SKM-1 (cell line): ENCODE data around the gene PTPRCAP.
"Not testable (repeated sequence)": the region's sequence is repeated elsewhere in the genome, so short reads cannot be mapped to it uniquely, and the experiment has no call there.

ENCODE experiments used
- DNase-seq: peaks from one replicate; lab custom pipeline; 2025; ENCODE audit not compliant: unreplicated experiment; lab: John Stamatoyannopoulos, UW

PTPRCAP gene

DNA sequence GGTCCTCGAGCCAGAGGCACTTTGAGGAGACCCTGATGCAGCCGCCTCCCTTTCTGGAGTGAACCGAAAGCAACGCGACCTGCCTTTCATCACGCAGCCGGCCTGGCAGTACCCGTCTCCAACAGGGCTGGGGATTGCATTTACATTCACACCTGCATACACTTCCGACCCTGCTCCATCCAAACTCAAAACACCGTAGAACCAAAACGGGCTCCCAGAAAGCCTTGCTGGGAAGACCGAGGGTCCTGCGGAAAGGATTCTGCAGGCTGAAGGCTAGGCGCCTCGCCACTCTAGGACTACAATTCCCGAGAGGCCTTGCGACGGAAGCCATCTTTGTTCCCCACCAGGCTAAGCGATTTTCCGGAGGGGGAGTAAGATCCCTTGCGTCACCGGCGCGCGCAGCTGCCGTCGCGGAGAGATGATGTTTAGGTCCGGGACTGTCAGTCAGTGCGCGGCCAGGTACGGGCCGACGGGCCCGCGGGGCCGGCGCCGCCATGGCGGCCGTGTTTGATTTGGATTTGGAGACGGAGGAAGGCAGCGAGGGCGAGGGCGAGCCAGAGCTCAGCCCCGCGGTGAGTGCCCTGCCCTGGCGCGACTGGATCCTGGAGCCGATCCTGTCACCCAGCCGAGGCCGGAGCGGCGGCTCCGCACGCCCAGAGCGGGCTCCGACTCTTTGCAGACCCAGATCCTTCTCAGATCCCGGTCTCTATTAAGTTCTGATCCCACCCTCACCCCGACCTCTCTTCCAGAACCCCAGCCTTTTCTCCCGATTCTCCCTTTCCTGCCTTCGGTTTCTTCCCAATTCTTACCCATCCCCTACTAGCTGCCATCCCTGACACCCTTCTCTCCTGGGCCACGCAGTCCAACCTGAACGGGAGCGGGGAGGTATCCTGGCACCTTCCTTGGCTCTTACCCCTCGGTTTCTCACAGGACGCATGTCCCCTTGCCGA lies 9.2 kb downstream of the PTPRCAP start, which contains the start of gene RPS6KB2:
RPS6KB2 (plus strand) TSS at position 443 of the 950 bp plus-strand sequence; CDS start at position 495, 52 bp downstream.
- DNase-seq: peak; percentile 94

DNA sequence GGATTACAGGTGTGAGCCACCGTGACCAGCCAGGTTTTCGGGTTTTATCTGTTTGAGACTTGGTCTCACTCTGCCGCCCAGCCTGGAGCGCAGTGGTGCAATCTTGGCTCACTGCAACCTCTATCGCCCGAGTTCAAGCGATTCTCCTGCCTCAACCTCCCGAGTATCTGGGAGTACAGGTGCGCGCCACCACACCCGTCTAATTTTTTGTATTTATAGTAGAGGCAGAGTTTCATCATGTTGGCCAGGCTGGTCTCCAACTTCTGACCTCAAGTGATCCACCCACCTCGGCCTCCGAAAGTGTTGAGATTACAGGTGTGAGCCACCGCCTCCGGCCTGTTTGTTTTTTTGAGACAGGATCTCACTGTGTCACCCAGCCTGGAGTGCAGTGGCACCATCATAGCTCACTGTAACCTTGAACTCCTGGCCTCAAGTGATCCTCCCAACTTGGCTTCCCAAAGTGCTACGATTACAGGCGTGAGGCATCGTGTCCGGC lies 10.1 kb downstream of the PTPRCAP start:
- DNase-seq: not testable (repeated sequence)

DNA sequence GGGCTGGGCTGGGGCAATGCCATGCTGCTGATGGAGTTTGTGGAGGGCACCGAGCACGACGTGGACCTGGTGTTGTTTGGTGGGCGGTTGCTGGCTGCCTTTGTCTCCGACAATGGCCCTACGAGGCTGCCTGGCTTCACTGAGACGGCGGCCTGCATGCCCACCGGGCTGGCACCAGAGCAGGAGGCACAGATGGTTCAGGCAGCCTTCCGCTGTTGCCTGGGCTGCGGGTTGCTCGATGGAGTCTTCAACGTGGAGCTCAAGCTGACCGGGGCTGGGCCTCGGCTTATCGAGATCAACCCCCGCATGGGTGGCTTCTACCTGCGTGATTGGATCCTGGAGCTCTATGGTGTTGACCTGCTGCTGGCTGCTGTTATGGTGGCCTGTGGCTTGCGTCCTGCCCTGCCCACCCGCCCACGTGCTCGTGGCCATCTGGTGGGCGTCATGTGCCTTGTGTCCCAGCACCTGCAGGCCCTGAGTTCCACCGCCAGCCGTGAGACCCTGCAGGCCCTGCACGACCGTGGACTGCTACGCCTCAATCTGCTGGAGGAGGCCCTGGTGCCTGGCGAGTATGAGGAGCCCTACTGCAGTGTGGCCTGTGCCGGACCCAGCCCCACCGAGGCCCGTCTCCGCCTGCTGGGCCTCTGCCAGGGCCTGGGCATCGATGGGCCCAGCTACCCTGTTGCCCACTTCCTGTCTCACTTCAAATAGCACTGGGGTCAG lies 13.4 kb downstream of the PTPRCAP start:
- no peak for DNase-seq

DNA sequence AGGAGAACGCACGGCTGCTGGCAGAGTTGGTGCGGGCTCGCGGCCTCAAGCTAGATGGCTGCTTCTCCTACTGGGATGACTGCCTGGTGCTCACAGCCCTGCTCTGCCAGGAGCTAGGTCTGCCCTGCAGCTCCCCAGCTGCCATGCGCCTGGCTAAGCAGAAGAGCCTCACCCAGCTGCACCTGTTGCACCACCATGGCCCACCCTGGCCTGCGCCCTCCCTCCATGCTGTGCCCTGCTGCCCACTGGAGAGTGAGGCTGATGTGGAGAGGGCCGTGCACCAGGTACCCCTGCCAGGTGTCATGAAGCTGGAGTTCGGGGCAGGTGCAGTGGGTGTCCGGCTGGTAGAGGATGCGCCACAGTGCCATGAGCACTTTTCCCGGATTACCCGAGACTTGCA lies 14.0 kb downstream of the PTPRCAP start:
- DNase-seq: no peak

DNA sequence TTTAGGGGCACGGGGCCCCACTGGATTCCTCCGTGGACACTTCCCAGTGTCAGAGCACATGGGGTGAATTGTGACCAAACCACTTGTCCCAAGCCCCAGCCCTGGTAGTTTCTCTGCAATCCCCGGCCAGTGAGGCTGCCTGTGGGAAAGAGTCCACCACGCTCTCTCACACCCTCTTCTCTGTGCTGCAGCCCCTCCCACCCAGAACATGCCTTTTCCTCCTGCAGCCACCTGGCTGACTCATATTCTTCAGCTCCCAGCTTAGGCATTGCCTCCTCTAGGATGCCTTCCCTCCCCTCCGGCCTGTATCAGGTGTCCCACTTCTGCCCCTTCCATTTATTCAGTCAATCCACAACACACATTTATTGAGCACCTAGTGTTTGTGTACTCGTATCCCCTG lies 14.6 kb downstream of the PTPRCAP start:
- DNase-seq: no peak

DNA sequence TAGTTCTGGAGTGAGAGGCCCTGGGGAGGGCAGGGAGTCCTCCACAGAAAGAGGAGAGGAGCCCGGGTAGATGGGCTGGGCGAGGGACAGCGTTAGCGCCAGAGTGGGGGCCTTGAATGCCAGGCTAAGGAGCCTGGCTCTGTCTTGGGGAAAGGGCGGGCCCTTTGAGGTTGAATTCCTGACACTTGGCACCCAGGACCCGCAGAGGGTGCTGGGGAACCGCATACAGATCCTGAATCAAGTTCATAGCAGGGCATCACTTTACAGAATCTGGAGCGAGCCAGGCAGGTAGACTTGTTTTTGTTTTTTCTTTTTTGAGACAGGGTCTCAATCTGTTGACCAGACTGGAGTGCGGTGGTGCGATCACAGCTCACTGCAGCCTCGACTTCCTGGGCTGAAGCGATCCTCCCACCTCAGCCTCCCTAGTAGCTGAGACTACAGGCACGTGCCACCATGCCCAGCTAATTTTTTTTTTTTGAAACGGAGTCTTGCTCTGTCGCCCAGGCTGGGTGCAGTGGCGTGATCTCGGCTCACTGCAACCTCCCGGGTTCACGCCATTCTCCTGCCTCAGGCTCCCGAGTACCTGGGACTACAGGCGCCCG lies 16.0 kb downstream of the PTPRCAP start:
- no peak for DNase-seq

DNA sequence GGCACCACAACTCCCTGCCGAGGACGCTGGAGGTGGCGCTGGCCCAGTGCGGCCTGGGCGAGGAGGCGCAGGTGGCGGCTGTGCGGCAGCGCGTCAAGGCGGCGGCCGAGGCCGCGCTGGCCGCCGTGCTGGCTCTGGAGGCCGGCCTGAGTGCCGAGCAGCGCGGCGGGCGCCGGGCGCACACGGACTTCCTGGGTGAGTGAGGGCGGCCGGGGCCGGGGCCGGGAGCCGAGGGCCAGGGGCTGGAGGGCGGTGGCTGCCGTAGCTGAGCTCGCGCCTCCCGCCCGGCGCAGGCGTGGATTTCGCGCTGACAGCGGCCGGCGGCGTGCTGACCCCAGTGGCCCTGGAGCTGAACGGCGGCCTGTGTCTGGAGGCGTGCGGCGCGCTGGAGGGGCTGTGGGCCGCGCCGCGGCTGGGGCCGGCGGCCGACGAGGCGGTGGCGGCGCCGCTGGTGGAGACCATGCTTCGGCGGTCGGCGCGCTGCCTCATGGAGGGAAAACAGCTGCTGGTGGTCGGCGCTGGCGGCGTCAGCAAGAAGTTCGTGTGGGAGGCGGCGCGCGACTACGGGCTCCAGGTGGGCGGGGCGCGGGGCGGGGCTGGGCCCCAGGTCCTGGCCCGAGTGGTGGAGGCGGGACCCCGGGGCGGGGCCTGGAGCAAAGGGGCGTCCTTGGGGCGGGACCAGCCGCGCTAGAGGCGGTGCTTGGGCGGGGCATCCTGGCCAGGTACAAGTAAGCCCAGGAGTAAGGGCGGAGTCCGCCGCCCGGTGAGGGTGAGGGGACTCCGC lies 16.6 kb downstream of the PTPRCAP start:
- peak; percentile 85 for DNase-seq

DNA sequence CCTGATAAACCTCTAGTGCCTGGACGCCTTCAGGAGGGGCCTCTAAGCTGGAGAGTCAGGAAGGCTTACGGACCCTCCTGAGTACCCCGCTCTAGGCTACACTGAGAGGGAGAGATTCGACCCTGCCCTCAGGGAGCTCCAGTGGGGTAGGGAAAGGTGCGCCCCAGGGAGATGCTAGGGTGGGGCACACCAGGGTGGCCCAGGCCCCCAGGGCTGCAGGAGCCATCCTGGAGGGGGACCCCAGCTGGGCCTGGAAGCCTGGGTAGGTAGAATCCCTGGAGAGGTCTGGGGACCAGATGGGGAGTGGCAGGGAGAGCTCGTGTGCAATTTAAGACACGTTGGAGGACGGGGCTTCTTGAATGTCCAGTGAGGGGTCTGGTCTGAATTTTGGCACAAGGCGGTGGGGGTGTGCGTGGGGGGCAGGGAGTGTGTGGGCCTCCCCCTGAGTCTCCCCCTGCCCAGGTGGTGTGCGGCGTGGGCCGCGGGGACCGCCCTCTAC lies 17.3 kb downstream of the PTPRCAP start:
- no peak for DNase-seq

DNA sequence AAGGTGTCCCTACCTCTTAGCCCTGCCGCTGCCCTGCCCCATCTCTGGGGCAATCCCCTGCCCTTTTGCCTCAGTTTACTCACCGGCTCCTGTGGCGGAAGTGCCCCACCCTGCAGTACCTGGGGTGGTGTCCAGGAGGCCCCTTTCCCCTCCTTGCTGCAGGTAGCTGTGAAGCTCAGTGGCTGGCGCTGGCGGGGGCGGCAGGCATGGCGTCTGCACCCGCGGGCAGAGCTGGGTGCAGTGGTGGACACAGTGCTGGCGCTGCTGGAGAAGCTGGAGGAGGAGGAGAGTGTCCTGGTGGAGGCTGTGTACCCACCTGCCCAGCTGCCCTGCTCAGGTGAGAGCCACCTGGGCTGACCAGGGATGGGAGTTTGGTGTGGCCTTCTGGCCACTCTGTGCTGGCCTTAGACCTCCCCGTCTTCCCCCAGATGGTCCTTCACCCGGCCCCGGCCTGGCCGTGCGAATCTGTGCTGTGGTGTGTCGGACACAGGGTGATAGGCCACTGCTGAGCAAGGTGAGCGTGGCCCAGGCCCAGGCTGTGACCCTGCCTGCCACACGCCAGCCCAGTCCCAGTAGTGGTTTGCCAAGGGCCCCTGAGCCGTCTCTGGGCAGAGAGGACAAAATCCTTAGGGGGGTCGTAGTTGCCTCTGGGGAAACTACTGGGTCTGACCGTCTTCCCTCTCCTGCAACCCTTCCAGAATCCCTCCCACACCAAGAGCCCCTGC lies 18.0 kb downstream of the PTPRCAP start:
- no peak for DNase-seq

DNA sequence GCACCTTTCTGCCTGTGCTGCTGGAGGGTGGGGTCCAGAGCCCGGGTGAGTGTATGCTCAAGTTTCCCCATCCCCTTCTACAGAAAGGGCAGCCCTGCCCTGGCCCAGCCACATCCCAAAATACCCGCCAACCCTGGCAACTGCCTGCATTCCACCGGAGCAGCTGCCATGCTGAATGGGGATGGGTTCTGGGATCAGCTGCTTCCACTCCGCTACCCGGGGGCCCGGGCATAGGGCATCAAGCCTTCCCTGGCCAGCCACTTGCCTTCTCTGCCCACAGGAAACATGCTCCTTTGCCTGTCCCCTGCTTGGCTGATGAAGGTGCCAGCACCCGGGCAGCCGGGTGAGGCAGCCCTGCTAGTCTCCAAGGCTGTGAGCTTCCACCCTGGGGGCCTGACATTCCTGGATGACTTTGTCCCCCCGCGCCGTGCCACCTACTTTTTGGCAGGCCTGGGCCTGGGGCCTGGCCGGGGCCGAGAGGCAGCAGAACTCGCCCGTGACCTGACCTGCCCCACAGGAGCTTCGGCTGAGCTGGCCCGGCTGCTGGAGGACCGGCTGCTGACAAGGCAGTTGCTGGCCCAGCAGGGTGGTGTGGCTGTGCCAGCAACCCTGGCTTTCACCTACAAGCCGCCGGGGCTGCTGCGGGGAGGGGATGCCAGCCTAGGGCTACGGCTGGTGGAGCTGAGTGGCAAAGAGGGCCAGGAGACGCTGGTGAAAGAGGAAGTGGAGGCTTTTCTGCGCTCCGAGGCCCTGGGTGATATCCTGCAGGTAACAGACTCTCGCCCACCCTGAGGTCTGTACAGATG lies 18.8 kb downstream of the PTPRCAP start:
- no peak for DNase-seq

DNA sequence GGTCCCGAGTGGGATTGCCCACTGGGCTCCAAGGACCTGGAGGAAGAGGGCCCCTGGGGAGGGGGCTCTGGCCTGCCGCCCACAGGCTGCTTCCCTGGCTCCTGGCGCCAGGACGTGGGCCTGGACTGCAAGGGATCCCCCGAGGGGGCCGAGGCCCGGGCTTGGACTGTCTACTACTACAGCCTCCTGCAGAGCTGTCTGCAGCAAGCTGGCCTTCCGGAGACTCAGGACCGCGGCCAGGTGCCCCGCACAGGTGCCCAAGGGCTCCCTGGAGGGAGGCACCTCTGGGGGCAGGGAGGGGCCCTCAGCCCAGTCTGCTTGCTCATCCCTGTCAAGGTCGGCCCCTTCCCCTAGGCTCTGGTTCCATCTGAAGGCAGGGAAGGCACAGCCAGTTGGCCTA lies 20.1 kb downstream of the PTPRCAP start:
- DNase-seq: no peak

DNA sequence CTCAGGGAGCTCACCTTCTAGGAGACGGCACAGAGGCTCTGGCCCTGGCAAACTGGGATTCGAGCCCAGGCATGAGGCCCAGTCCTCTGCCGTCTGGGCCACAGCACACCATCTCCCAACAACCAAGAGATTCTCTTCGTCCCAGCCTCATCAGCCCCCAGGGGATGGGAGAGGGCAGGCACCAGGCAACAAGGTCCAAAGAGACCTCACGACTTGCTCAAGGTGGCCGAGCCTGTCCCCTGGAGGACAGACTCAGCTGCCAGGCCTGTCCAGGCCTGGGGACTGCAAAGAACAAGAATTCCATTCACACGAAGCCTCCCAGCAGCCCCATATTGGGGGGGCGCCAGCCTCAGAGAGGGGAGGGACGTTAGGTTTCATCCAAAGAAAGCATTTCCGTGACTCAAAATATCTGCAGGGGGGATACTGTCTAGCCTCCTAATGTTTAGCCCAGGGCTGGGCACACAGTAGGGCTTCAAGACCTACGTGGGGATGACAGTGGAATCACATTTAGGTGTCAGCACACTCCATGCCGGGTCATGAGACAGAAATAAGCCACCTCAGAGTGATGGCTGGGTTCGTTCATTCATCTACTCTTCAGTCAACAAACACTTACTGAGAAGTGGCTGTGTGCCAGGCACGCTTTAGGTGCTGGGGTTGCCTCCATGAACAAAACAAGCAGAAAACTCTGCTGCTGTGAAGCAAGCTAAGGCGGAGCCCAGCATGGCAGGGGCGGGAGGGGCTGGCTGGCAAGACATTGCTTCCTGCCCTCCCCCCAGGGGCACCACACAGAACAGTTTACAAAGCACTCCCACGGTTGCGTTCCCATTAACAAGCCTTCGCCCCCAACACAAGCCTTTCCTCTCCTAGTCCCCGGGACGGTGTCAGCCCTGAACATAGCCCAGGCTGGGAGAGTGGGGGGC lies 20.8 kb downstream of the PTPRCAP start:
- DNase-seq: no peak

DNA sequence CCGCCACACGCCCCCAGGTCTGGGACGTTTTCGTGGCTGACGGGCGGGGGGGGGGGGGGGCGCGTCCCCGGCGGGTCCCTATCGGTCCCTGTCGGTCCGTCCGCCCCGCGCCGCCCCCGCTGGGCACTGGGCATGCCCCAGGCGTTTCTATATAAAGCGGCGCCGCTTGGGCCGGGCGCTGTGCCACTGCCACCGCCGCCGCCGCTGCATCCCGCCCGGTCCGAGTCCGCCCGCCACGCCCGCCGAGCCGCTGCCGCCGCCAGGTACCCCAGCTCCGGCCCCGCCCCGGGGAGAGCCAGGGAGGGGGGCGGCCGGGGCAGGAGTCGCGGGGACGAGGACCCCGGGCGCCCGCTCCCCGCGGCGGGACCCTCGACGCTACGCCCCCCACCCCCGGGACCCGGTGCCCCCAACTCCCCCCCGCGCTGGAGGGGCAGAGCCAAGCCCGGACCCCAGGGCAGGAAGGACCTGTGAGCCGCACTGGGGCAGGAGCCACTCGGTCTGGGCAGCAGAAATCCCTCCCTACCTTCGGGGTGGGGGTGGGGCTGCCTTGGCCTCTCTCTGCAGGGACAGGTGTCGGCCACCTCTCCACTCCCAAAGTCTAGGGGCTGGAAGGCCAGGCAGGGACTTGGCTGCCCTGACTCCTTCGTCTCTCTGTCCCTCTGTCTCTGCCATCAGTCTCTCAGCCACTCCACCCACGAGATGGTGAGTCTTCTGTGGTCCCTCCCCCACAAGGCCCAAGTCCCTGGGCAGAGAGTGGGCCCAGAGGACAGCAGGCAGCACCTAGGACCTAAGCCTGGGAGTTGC lies 21.8 kb downstream of the PTPRCAP start, which contains the start of gene CARNS1:
CARNS1 (plus strand) TSS at position 178 of the 804 bp plus-strand sequence; CDS start at position 700, 522 bp downstream.
- no peak for DNase-seq

DNA sequence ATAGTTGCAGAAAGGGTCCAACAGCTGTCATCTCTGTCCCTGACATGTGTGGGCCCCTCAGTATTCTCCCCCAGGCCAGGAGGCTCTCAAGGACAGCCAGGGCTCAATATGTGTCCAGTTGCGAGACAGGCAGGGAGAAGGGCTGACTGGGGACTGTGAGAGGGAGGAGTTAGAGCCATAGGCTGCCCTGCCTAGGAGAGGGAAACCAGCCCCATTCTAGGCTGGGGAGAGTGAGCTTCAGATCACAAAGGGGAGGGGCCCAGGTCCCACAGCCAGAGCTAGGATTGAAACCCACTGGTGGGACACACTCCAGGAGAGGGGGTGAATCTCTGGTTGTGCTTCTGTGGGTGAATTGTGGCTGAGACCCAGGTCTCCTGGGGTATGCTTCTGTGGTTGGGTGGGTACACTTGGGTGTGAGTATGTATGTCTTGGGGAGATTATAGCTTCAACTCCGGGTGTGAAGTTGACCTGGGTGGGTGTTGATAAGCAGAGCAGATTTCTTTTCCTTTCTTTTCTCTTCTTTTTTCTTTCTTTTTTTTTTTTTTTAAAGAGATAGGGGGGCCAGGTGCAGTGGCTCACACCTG lies 24.1 kb downstream of the PTPRCAP start:
- DNase-seq: no peak

DNA sequence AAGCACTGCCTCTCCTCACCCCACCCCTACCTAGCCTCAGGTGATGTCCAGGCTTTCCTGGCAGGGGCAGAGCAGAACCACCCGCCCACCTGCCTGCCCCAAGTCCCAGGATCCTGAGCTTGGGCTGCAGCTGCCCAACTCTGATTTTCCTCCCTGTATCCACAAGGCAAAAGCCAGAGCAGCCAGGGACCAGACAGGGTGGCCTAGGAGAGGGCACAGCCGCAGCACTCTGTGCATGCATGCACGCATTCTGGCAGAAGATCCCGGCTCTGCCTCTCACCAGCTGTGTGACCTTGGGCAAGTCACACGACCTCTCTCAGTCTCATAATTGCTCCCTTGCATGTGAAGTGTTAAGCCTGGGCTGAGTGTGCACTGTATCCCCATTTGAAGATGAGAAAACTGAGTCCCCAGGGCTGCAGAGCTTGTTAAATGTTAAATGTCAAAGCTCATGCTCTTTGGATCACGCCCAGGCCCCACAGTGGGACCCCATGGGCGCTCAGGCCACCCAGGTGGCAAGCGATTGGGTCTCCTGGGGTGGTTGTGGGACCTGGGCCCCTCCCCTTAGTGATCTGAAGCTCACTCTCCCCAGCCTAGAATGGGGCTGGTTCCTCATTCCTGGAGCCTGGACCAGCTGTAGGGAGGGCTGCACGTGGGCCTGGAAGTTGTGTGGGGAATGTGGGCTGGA lies 24.8 kb downstream of the PTPRCAP start:
- DNase-seq: no peak

DNA sequence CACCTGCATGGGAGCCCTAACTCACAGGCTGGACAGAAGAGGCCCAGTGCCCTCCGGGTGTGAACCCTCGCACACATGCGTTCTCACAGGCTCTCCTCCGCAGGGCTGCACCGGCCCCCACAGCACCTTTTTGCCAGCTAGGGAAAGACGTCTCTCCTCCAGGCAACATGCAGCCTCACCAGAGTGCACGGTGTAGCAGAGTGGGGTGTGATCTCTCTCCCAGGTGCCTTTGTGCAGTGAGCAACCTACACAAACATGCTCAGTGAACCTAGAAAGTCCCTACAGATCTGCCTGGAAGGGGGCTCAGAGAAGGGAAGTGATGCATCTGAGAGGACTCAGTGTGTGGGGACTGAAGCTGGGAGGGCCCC lies 25.7 kb downstream of the PTPRCAP start:
- no peak for DNase-seq
